Measurements from ENCODE around the gene FER. TPM values are rescaled to one million over a fixed set of nuclear protein-coding genes. Genes with fewer than 3 reads are reported as not detected.

FER gene
- total and polyA plus RNA-seq, 10 of the 15 experiments (the other 5 are each of a cell fraction or from before 2014, with no cell fraction given), result 4.4 to 19.1 (median 9.6) TPM

DNA sequence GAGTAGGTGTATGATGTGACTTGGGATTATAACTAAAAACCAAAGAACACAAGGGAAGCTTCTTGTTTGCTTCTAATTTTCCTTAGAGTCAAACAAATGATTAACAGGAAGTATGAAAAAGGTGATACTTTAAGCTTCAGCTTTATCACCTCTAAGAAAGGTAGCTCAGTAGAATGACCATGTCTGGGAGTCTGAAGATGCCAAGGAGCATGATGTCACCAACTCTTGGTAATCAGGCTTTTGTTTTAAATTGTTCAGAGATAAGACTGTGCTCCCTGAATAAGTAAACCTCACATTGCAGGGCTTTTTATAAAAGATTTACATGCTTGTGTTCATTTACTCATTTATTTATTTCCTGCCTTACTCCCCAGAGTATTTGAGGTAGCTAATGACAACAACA, 169.9 kb downstream of the FER start:
- Histone ChIP-seq H3K79me2 (ENCODE audit: control insufficient read depth, insufficient read depth, low read length) (no peaks in the 10 kb centered on the region), H3K9me3 (replicated peaks; ENCODE audit: control insufficient read depth, insufficient read depth, low read length) (no peaks in the 10 kb centered on the region), H3K27ac (ENCODE audit: control insufficient read depth, insufficient read depth) (no peak overlapping the region), H4K20me1 (ENCODE audit: control insufficient read depth, insufficient read depth) (no peaks in the 10 kb centered on the region), H3K4me1 (ENCODE audit: control insufficient read depth, insufficient read depth, low read length) (no peaks in the 10 kb centered on the region), H3K4me3 (no peak overlapping the region), H3K36me3 (ENCODE audit: control insufficient read depth in 2 of 2, insufficient read depth in 2 of 2, low read length in 1 of 2) (no peaks in the 10 kb centered on the region), H3K4me2 (ENCODE audit: control insufficient read depth, insufficient read depth) (no peak overlapping the region), H2AFZ (ENCODE audit: control insufficient read depth, low read depth, low read length) (no peak overlapping the region), H3K9ac (ENCODE audit: control insufficient read depth, insufficient read depth, low read length) (no peak overlapping the region), H3K27me3 (replicated peaks in 1 of 2; ENCODE audit: control insufficient read depth in 2 of 2, insufficient read depth in 2 of 2, low read length in 1 of 2) (no peaks in the 10 kb centered on the region)
- CTCF ChIA-PET, result interaction anchor here (0.9 to 3.0 kb wide), 9 partner anchors 10 to 552 kb away, joined by 3 to 15 read pairs (median 5); no protein-coding TSS in a partner anchor
- in situ Hi-C loops (cut with MboI) (no loop called here), intact Hi-C loops (cut with micrococcal nuclease; ENCODE audit: unreplicated experiment) (loop anchor here (5.0 kb wide), 1 partner anchor 275 kb away; no protein-coding TSS in a partner anchor)
- SMC1A ChIA-PET (ENCODE audit: uncharacterized antibody, unreplicated experiment), result interaction anchor here (0.7 to 2.7 kb wide), 10 partner anchors 9 to 1497 kb away, joined by 3 to 17 read pairs (median 3); no protein-coding TSS in a partner anchor
- ATAC-seq, result 0 out of 3 replicates have a peak, but pooled peaks have one; percentile 29
- POLR2A ChIA-PET, result no interaction called here
- RAD21 ChIA-PET (ENCODE audit: unreplicated experiment), result interaction anchor here (0.5 to 1.6 kb wide), 5 partner anchors 112 to 549 kb away, joined by 3 to 4 read pairs (median 3); no protein-coding TSS in a partner anchor
- BruUV-seq (replicated peaks), result no TSS peak
- DNase-seq (ENCODE audit: low read depth, low spot score), result no peak
- no peak for FAIRE-seq
- TF ChIP-seq SUZ12 (IDR thresholded peaks at IDR 0.05; ENCODE audit: unreplicated experiment) (no peak), RAD51 (IDR thresholded peaks at IDR 0.05) (no peak), PAX8 (IDR thresholded peaks at IDR 0.05) (no peak), CEBPZ (IDR thresholded peaks at IDR 0.05; ENCODE audit: low read depth, low read length) (no peak), NR2C2 (IDR thresholded peaks at IDR 0.05; ENCODE audit: borderline replicate concordance, control insufficient read depth, insufficient read length, low read depth) (no peak), NFXL1 (IDR thresholded peaks at IDR 0.05; ENCODE audit: borderline replicate concordance) (no peak), ZNF217 (IDR thresholded peaks at IDR 0.05) (no peak), SREBF2 (IDR thresholded peaks at IDR 0.05; ENCODE audit: low read length) (no peak), TCF3 (IDR thresholded peaks at IDR 0.05; ENCODE audit: borderline replicate concordance, insufficient read depth, low read depth, low read length) (no peak), SP1 (IDR thresholded peaks at IDR 0.05; ENCODE audit: low read depth, low read length) (no peak), MTA3 (IDR thresholded peaks at IDR 0.05; ENCODE audit: borderline replicate concordance, low read length) (no peak)
- TF ChIP-seq, protein P1, sequence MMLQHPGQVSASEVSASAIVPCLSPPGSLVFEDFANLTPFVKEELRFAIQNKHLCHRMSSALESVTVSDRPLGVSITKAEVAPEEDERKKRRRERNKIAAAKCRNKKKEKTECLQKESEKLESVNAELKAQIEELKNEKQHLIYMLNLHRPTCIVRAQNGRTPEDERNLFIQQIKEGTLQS (IDR thresholded peaks at IDR 0.05; ENCODE audit: borderline replicate concordance, extremely low read depth, low read depth, low read length), result no peak
- TF ChIP-seq, protein P2, sequence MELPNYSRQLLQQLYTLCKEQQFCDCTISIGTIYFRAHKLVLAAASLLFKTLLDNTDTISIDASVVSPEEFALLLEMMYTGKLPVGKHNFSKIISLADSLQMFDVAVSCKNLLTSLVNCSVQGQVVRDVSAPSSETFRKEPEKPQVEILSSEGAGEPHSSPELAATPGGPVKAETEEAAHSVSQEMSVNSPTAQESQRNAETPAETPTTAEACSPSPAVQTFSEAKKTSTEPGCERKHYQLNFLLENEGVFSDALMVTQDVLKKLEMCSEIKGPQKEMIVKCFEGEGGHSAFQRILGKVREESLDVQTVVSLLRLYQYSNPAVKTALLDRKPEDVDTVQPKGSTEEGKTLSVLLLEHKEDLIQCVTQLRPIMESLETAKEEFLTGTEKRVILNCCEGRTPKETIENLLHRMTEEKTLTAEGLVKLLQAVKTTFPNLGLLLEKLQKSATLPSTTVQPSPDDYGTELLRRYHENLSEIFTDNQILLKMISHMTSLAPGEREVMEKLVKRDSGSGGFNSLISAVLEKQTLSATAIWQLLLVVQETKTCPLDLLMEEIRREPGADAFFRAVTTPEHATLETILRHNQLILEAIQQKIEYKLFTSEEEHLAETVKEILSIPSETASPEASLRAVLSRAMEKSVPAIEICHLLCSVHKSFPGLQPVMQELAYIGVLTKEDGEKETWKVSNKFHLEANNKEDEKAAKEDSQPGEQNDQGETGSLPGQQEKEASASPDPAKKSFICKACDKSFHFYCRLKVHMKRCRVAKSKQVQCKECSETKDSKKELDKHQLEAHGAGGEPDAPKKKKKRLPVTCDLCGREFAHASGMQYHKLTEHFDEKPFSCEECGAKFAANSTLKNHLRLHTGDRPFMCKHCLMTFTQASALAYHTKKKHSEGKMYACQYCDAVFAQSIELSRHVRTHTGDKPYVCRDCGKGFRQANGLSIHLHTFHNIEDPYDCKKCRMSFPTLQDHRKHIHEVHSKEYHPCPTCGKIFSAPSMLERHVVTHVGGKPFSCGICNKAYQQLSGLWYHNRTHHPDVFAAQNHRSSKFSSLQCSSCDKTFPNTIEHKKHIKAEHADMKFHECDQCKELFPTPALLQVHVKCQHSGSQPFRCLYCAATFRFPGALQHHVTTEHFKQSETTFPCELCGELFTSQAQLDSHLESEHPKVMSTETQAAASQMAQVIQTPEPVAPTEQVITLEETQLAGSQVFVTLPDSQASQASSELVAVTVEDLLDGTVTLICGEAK (IDR thresholded peaks at IDR 0.05; ENCODE audit: borderline replicate concordance), result no peak
- TF ChIP-seq, protein P3, sequence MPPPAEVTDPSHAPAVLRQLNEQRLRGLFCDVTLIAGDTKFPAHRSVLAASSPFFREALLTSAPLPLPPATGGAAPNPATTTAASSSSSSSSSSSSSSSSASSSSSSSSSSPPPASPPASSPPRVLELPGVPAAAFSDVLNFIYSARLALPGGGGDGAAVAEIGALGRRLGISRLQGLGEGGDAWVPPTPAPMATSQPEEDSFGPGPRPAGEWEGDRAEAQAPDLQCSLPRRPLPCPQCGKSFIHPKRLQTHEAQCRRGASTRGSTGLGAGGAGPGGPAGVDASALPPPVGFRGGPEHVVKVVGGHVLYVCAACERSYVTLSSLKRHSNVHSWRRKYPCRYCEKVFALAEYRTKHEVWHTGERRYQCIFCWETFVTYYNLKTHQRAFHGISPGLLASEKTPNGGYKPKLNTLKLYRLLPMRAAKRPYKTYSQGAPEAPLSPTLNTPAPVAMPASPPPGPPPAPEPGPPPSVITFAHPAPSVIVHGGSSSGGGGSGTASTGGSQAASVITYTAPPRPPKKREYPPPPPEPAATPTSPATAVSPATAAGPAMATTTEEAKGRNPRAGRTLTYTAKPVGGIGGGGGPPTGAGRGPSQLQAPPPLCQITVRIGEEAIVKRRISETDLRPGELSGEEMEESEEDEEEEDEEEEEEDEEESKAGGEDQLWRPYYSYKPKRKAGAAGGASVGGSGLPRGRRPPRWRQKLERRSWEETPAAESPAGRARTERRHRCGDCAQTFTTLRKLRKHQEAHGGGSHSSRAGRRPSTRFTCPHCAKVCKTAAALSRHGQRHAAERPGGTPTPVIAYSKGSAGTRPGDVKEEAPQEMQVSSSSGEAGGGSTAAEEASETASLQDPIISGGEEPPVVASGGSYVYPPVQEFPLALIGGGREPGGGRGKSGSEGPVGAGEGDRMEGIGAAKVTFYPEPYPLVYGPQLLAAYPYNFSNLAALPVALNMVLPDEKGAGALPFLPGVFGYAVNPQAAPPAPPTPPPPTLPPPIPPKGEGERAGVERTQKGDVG (CRISPR knock-in tag; IDR thresholded peaks at IDR 0.05), result no peak
